ENCODE data around the gene ZNF248.

DNA sequence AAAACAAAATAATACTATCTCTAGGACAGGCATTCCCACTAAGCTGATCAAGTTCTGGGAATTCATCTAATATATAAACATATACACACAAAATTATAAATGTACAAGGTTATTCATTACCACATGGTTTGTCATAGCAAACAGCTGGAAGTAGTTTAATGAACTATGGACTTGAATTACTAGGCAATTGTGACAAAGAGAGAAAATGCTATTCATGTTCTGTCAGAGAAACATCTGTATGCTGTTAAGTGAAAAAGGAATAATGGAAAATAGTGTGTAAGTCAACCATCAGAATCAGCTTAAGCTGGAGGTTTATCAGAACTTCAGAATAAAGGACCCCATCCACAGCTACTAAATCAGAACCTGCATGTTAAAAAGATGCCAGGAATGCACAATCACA, 2.8 kb downstream of the ZNF248 start:
- TF ChIP-seq CTCF (conservative IDR thresholded peaks at IDR 0.05): no peak
- no peak for TF ChIP-seq EZH2 (IDR thresholded peaks at IDR 0.05; ENCODE audit: low read depth)

Measured in PC-9 (cell line).